ENCODE measurements around the gene LEMD3.

DNA sequence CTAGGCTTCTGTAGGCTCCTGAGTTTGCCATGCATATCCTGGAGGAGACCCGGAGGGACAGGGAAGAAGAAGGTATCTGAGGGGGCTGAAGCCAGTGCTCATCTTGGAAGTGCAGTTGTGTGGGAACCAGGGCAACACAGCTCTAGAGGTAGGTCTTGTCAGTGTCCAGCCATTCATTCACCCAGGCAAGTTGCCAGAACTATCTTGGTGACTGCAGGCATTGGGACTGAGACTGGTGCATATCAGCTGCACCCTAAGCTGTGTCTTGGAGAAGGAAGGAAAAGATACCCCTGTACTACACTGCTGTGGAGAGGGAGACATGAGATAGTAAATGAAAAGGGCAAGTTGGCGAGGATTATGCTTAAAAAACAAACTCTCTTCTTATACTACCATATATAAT, 43.4 kb upstream of the LEMD3 start:
- TF ChIP-seq, protein P1, sequence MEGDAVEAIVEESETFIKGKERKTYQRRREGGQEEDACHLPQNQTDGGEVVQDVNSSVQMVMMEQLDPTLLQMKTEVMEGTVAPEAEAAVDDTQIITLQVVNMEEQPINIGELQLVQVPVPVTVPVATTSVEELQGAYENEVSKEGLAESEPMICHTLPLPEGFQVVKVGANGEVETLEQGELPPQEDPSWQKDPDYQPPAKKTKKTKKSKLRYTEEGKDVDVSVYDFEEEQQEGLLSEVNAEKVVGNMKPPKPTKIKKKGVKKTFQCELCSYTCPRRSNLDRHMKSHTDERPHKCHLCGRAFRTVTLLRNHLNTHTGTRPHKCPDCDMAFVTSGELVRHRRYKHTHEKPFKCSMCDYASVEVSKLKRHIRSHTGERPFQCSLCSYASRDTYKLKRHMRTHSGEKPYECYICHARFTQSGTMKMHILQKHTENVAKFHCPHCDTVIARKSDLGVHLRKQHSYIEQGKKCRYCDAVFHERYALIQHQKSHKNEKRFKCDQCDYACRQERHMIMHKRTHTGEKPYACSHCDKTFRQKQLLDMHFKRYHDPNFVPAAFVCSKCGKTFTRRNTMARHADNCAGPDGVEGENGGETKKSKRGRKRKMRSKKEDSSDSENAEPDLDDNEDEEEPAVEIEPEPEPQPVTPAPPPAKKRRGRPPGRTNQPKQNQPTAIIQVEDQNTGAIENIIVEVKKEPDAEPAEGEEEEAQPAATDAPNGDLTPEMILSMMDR (IDR thresholded peaks at IDR 0.05; ENCODE audit: low read depth, low read length, poor library complexity, severe bottlenecking): no peak
- no peak for TF ChIP-seq EZH2phosphoT487 (IDR thresholded peaks at IDR 0.05; ENCODE audit: borderline replicate concordance, low read length)

Data from DOHH2 (cell line).